Left kidney (tissue), 2 donors: ENCODE measurements around the gene CDX2. TPM values are rescaled to one million over a fixed set of nuclear protein-coding genes. Genes with fewer than 3 reads are reported as not detected.

Source experiments
- DNase-seq: peaks from one replicate; pipeline ENCODE4 v3.0.0-alpha.2; 2013
- polyA plus RNA-seq: library from polyadenylated mRNA; unstranded; fragments of 120-200 nt; gene quantifications from one replicate; pipeline ENCODE4 v1.2.1, GENCODE V29; 2013; ENCODE audit not compliant: insufficient read length

Gene CDX2
- polyA plus RNA-seq, 1 donor: not detected

DNA sequence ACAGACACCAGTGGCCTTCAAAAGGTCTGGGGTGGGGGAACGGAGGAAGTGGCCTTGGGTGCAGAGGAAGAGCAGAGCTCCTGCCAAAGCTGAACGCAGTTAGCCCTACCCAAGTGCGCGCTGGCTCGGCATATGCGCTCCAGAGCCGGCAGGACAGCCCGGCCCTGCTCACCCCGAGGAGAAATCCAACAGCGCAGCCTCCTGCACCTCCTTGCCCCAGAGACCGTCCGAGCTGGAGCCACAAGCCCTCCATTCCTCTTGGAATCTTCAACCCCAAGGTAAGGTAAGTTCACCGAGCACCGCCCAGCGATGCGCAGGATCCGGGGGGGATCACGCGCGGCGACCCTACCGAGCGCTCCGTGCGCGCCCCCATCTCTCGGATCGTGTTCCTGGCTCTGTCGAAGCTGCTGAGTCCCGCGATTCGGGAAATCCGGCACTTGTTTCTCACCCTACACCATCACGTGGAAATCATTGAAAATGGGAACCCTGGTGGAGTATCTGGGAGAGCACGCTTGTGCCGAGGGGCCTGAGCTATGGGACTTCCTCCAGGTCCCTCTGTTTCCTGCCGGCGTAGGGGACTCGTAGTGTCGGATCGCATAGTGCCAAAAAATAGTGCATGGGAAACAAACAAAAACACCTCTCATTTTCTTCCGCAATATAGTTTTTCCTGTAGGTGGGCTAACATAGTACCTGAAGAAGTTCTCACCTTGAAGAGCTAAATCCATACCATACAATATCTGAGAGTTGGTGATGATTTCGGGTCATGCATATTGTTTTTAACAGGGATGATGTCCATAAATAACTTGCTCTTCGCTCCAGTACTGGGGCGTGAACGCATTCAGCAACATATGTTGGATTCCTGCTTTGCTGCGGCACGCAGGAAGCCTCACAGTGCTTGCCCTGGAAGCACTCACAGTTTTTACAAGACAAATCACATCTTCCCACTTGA is 40.0 kb downstream of the CDX2 start:
- no peak for DNase-seq

DNA sequence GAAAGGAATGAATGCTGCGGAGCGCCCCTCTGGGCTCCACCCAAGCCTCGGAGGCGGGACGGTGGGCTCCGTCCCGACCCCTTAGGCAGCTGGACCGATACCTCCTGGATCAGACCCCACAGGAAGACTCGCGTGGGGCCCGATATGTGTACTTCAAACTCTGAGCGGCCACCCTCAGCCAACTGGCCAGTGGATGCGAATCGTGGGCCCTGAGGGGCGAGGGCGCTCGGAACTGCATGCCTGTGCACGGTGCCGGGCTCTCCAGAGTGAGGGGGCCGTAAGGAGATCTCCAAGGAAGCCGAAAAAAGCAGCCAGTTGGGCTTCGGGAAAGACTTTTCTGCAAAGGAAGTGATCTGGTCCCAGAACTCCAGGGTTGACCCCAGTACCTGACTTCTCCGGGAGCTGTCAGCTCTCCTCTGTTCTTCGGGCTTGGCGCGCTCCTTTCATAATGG is 40.7 kb downstream of the CDX2 start:
- no peak for DNase-seq

DNA sequence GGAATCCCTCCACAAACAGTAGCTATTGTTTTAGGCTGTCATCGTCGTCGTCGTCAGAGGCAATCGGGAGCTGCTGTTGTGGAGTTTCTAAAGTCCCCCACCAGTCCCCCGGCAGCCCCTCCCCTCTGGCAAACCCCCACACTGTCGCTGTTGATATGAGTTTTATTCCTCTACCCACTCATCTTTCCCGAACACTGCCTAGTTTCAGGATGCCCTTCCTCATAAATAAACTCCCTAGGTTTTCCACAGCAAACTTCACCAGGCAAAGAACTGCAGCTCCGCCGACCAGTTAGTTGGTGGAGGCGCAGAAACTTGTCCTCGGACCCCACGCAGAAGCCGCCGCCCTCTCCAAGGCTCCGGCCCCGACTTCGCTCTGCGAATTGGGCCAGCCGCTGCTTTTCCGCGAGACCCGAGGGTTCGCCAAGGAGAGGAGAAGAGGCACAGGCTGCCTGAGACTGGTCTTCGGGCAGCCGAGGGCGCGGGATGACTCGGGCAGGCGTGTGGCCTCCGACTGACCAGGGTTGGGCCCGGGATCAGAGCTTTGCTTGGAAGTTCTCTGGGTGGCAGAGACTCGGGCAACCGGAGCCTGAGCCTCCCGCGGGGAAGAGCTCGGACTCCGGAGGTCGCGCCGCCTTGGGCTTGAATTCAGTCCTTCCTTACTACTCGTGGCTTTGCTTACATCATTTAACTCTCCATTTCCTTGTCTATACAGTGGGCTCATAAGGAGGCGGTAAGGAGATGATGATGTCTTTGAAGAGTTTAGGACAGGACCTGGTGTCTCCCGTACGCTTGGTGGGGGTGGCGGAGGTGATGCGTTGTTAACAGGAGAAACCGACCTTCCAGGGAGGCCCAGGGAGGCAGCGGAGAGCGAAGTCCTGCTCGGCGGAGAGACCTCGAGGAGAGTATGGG is 41.4 kb downstream of the CDX2 start:
- DNase-seq: no peak

- DNase-seq: no peak
These were observed 42.3 kb downstream of the CDX2 start for GRCh38 chr13:27926644-27927434.

- DNase-seq: no peak
These were observed 43.7 kb downstream of the CDX2 start for GRCh38 chr13:27925220-27925991.

- no peak for DNase-seq
These were observed 44.5 kb downstream of the CDX2 start for GRCh38 chr13:27924529-27925141.

DNA sequence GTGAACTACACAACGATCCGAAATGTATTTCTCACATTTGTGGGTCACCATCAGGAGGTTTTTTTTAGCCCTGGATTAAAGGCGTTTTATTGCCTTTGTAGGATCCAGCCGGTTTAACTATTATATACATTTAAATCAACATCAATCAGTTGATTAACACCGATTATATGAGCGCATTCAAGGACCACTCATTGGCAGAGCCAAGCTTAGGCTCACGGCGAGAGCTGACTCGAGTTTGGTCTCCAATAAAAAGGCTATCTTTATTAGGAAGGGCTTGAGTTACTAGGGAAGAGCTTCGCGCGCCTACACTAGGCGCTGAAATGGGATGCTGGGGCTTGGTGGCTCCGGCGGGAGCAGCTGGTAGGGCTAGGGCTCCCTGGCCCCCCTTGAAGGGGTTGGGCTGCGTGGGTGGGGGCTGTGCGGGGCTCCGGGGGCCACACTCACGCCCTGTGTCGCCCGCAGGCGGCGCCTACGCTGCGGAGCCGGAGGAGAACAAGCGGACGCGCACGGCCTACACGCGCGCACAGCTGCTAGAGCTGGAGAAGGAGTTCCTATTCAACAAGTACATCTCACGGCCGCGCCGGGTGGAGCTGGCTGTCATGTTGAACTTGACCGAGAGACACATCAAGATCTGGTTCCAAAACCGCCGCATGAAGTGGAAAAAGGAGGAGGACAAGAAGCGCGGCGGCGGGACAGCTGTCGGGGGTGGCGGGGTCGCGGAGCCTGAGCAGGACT is 45.2 kb downstream of the CDX2 start:
- DNase-seq: no peak

DNA sequence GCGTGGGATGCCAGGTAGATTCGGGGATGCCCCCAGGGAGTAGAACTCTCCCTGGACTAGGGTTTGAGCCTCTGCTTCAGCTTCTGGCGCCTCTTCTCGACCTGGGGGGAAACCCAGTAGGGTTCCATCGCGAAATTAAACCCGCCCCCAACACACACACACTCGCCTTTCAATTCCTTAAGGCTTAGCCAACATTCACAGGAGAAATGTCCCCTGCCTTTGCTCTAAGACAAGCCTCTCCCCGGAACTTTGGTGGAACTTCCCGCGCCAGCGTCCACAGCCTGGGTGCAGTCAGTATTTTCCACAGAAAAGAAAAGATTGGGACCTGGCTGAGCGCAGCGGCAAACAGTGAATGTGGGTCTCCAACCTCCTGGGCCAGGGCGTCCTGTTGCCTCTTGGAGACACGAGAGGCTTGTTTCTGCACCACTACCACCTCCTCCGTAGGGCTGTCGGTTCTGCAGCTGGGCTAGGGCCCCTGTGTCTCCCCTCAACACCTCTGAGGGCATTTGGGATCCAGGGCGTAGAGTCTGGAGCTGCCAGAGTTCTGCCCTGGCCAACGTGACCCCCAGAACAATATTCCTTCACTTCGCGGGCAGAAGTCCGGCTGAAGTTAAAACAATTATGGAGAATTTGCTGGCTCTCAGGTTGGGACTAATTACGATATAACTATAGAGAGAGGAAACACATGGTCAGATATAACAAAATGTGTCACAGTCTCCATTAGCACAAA is 46.1 kb downstream of the CDX2 start:
- no peak for DNase-seq

DNA sequence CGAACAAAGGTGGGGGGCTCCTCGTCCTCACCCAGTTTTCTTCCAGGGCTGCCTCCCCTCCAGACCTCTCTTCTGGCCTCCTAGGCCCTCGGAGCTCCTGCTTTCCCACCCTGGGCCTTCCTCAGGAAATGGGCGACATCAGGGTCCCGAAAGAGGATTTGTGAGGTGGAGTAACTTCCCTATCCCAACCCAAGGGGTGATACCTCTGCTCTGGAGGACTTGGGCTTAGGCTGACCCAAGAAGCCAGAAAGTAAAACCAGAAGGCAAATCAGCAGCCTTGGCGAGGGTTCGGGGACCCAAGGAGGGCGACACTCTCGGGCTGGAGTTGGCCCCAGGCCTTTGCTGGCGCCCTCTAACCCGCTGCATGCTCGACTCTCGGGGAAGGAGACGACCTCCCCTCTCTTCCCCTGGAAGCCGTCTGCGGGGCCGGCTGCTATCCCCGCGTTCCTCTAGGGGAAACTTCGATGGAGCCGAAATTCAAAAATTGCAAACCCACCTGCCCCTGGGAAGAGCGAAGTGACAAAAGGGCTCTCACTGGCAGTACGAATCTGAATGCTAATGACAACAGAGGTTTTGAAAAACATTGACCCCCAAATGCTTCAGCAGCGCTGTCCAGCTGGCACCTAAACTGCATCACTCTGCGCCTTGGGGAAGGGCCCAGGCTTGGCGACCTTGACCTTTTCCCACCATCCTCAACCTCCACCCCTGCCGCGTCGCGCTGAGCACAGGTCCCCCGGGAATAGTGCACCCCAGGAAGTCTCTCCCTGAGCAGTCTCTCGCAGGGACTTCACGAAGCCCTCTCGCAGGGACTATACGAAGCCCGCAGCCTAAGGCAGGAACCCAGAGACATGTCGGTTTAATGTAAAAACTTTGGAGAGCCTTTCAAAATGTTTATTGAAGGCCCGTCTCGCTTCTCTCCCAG is 46.9 kb downstream of the CDX2 start:
- DNase-seq: no peak

DNA sequence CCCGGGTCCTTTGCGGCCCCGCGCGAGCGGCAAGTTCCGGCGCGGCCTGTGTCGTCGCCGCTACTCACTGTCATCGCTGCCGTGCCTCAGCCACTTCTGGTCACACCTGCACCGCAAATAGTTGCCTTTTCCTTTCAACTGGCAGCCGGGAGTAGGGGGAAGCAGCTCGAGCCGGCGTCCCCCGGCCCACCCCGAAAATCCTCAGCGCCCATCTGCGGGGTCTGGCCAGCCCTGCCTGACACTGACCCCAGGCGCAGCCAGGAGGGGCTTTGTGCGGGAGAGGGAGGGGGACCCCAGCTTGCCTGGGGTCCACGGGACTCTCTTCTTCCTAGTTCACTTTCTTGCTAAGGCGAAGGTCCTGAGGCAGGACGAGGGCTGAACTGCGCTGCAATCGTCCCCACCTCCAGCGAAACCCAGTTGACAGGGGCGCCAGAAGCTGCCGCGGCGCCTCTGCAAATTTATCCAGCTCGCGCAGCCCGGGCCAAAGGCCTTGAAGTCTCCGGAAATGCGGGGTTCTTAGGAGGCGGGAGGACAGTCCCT is 47.6 kb downstream of the CDX2 start:
- no peak for DNase-seq

DNA sequence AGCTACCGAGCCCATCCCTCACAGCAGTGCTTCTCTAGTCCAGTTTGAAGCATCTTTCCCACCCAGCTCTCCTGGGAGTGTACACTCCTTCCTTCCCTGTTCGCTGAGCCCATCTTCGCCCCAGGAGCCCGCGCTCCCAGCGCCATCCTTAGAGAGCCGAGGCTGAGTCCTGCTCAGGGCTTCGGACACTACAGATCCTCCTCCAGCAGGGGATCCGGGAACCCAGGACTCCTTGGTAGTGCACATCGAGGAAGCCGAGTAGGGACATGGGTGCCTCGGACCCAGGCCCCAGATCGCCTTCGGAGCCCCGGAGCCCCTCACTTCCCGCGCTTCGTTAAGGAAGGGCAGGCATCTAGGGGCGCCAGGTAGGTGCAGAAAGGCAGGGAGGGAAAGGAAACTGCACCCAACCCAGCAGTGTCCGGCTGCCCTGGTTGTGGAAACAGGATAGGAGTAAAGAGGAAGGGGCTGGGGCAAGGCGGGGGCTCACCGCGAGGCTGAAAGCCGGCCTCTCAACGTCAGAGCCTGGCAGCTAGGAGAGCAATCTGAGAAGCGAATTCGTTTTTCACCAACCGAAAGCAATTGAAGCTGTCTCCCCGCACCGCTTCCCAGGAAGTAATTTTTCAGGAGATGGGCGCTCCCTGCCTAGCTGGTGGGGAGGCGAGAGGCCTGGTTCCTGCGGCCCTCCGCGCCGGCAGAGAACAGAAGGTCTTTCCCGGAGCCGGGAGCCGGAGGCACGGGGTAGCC is 48.3 kb downstream of the CDX2 start:
- DNase-seq: no peak

- DNase-seq: no peak
These were observed 49.0 kb downstream of the CDX2 start, which contains the start of gene PDX1 for GRCh38 chr13:27919934-27920676. Gene PDX1 (plus strand): TSS chr13:27920000. CDS start chr13:27920139, 139 bp downstream.

DNA sequence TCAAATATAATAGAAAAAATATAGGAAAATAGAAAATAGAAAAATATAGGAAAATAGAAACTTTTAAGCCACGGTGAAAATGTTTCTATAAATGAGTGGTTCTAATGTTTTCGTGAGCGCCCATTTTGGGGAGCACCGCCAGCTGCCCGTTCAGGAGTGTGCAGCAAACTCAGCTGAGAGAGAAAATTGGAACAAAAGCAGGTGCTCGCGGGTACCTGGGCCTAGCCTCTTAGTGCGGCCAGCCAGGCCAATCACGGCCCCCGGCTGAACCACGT is 49.5 kb downstream of the CDX2 start:
- DNase-seq: no peak

- no peak for DNase-seq
These were observed 50.0 kb downstream of the CDX2 start for GRCh38 chr13:27918918-27919658.

- no peak for DNase-seq
These were observed 50.8 kb downstream of the CDX2 start for GRCh38 chr13:27918041-27918917.
